HL-60 (cell line): ENCODE measurements around the gene PRDM11.

Experiments used
- DNase-seq, 2 experiments: peaks; one replicate each; pipeline ENCODE4 v3.0.0-alpha.2; 2010 to 2020; ENCODE audit warnings: low read depth in 1 of 2, low spot score in 1 of 2
- H3K27ac ChIP-seq: fragments of 250-450 bp; sonication (Bioruptor Pico); replicated peaks from 2 replicates; pipeline ENCODE4 v1.5.1; 2020; ENCODE audit warnings: mild to moderate bottlenecking, moderate library complexity
- H3K27me3 ChIP-seq: fragments of 250-450 bp; sonication (Bioruptor Pico); 2 replicates; pipeline ENCODE4 v1.5.1; 2021; ENCODE audit warnings: mild to moderate bottlenecking, moderate library complexity; ENCODE audit not compliant: insufficient read depth, poor library complexity, severe bottlenecking
- H3K4me3 ChIP-seq: replicated peaks from 2 replicates; pipeline ENCODE4 v1.5.1; 2011; ENCODE audit warnings: mild to moderate bottlenecking, control low read depth, low read length; ENCODE audit not compliant: insufficient read depth
- CTCF ChIP-seq: IDR thresholded peaks from one replicate; pipeline ENCODE4 v1.5.1; 2011; ENCODE audit warnings: low read length, control low read depth, inconsistent platforms; ENCODE audit not compliant: insufficient read depth
- GABPA ChIP-seq: IDR thresholded peaks from 2 replicates; pipeline ENCODE4 v1.6.1; 2012; ENCODE audit warnings: low read depth
- POLR2AphosphoS5 ChIP-seq: IDR thresholded peaks from 2 replicates; pipeline ENCODE4 v1.6.1; 2012; ENCODE audit warnings: low read depth
- REST ChIP-seq: IDR thresholded peaks from 2 replicates; pipeline ENCODE4 v1.6.1; 2012; ENCODE audit warnings: low read depth; ENCODE audit not compliant: insufficient replicate concordance
- SPI1 ChIP-seq: IDR thresholded peaks from 2 replicates; pipeline ENCODE4 v1.6.1; 2012; ENCODE audit warnings: low read depth, mild to moderate bottlenecking, borderline replicate concordance

Gene PRDM11

GRCh38 chr11:45104006-45104789 is 42.2 kb upstream of the PRDM11 start:
- no peak for TF ChIP-seq CTCF
- TF ChIP-seq REST = no peak
- no peak for TF ChIP-seq GABPA
- TF ChIP-seq SPI1 = no peak
- no peak for TF ChIP-seq POLR2AphosphoS5
- Histone ChIP-seq H3K27me3 (peaks cover 3% of the 10 kb centered on the region), H3K27ac (no peak overlapping the region), H3K4me3 (no peak overlapping the region)
- DNase-seq = no peak

GRCh38 chr11:45104790-45105084 is 41.7 kb upstream of the PRDM11 start:
- no peak for TF ChIP-seq GABPA
- TF ChIP-seq SPI1 = no peak
- TF ChIP-seq REST = no peak
- TF ChIP-seq POLR2AphosphoS5 = no peak
- no peak for TF ChIP-seq CTCF
- no peak overlapping the region for H3K27ac ChIP-seq
- no peak for DNase-seq

GRCh38 chr11:45105233-45105983 is 41.0 kb upstream of the PRDM11 start:
- DNase-seq = peak; percentile 38 to 62
- H3K27me3 ChIP-seq = no peaks in the 10 kb centered on the region
- H3K27ac ChIP-seq = no peak overlapping the region
- no peak for TF ChIP-seq POLR2AphosphoS5
- TF ChIP-seq CTCF = peak; percentile 80
- TF ChIP-seq GABPA = no peak
- H3K4me3 ChIP-seq = no peak overlapping the region

More at GRCh38 chr11:45104790-45105084, 41.7 kb upstream of the PRDM11 start:
- Histone ChIP-seq H3K27me3 (peaks cover 3% of the 10 kb centered on the region), H3K4me3 (no peak overlapping the region)
